Esophagus squamous epithelium (tissue), 4 donors: ENCODE data around the gene RAB27B.

Experiments used
- POLR2A ChIP-seq, 4 donors: fragments of 450-650 bp; IDR thresholded peaks; one replicate each; pipeline ENCODE4 v1.6.1; 2017; ENCODE audit warnings: antibody characterized with exemption in 4 of 4, mild to moderate bottlenecking in 4 of 4, moderate library complexity in 3 of 4
- TF ChIP-seq, protein P1 (sequence below), 6 experiments: fragments of 450-650 bp in 4 of 6; fragments of 200-600 bp in 2 of 6; sonication (generic) in 2 of 6; IDR thresholded peaks; one replicate each; pipeline ENCODE4 v1.5.1; 2016 to 2019; ENCODE audit warnings: antibody characterized with exemption in 6 of 6, mild to moderate bottlenecking in 4 of 6, moderate library complexity in 4 of 6

DNA sequence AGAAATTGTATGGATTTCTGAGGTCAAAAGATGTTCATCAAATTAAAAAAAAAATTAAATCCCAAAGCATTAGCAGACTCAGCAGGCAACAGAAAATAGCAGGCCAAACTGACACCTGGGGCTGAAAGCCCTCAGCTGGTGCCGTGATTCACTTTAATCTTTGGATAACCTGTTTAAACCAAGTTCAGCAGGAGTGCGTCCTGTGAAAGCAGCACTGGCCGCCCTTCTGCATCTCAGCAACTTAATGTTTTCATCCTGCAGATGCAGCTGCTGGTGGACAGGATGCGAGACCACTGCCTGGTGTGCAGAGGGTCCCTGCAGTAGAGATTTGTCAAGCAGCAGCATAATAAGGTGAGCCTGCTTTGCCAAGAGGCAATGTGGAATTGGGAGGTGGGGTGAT lies 89.8 kb downstream of the RAB27B start:
- TF ChIP-seq, protein P1, sequence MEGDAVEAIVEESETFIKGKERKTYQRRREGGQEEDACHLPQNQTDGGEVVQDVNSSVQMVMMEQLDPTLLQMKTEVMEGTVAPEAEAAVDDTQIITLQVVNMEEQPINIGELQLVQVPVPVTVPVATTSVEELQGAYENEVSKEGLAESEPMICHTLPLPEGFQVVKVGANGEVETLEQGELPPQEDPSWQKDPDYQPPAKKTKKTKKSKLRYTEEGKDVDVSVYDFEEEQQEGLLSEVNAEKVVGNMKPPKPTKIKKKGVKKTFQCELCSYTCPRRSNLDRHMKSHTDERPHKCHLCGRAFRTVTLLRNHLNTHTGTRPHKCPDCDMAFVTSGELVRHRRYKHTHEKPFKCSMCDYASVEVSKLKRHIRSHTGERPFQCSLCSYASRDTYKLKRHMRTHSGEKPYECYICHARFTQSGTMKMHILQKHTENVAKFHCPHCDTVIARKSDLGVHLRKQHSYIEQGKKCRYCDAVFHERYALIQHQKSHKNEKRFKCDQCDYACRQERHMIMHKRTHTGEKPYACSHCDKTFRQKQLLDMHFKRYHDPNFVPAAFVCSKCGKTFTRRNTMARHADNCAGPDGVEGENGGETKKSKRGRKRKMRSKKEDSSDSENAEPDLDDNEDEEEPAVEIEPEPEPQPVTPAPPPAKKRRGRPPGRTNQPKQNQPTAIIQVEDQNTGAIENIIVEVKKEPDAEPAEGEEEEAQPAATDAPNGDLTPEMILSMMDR (IDR thresholded peaks at IDR 0.05): no peak
- no peak for TF ChIP-seq POLR2A (IDR thresholded peaks at IDR 0.05)
